Measurements from ENCODE around the gene LRTM1. TPM values are rescaled to one million over a fixed set of nuclear protein-coding genes. Genes with fewer than 3 reads are reported as not detected.

Gene LRTM1
- total and polyA plus RNA-seq, 8 donors: not detected

DNA sequence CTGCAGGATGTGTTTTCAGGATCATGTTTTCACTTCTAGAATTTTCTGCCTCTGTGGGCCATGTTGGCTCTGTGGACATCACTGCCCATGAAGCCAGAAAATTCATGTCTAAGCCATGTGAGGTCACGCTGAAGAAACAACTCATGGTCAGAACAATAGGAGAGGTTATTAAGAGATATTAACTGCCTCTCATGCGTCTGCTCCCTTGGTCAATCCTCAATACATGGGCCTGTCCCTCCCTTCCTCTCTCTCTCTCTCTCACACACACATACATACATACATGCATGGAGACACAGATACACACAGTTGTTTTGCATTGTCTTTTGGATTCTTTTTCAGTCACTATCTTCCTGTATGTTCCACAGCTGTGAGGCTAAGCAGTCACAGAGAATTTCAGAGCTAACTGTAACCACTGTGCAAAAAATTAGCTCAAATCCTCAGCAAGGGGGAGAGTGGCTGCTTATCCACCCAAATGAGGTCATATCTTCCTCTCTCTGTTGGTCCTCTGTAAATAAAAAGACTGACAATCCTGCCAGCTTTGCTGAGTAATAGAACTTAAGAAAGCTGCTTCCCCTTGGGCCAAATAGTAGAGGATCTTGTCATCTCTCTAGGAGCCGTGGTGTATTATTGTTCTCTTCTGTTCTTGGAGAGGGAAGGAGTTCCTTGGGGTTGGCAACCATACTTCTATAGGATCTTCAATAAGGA is 45.6 kb downstream of the LRTM1 start:
- ATAC-seq (peak; percentile 71), DNase-seq (no peak)
- intact Hi-C loops (cut with DNase I): no loop called here
- H3K9me3 ChIP-seq: no peaks in the 10 kb centered on the region
- H3K4me1 ChIP-seq: no peaks in the 10 kb centered on the region
- no peaks in the 10 kb centered on the region for H3K27me3 ChIP-seq
- no peaks in the 10 kb centered on the region for H3K36me3 ChIP-seq
- TF ChIP-seq, protein P1, sequence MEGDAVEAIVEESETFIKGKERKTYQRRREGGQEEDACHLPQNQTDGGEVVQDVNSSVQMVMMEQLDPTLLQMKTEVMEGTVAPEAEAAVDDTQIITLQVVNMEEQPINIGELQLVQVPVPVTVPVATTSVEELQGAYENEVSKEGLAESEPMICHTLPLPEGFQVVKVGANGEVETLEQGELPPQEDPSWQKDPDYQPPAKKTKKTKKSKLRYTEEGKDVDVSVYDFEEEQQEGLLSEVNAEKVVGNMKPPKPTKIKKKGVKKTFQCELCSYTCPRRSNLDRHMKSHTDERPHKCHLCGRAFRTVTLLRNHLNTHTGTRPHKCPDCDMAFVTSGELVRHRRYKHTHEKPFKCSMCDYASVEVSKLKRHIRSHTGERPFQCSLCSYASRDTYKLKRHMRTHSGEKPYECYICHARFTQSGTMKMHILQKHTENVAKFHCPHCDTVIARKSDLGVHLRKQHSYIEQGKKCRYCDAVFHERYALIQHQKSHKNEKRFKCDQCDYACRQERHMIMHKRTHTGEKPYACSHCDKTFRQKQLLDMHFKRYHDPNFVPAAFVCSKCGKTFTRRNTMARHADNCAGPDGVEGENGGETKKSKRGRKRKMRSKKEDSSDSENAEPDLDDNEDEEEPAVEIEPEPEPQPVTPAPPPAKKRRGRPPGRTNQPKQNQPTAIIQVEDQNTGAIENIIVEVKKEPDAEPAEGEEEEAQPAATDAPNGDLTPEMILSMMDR (IDR thresholded peaks at IDR 0.05): no peak
- H3K27ac ChIP-seq: no peak overlapping the region
- no peak overlapping the region for H3K4me3 ChIP-seq

DNA sequence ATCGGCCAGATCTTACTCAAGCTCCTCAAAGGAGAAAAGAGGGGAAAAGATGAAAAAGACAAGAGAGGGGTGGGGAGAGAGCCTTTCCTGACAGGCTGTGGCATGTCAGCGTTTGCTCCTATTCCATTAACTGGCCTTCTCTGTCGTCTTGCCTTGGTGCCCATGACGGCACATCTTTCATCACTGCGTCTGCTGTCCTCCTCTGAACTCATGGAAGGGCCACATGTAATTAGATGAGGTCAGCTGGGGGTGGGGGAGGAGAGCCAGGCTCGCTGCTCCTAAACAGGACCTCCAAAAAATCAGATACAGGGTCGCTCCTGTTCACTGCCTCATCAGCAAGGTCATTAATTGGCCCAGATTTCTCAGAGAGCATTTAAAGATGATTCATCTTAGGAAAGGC is 49.7 kb downstream of the LRTM1 start:
- no peak overlapping the region for H3K4me3 ChIP-seq
- no peak for DNase-seq
- no peaks in the 10 kb centered on the region for H3K4me1 ChIP-seq
- no peak overlapping the region for H3K27ac ChIP-seq
- no peaks in the 10 kb centered on the region for H3K36me3 ChIP-seq
- TF ChIP-seq, protein P1 (IDR thresholded peaks at IDR 0.05): no peak
- no peak for ATAC-seq
- intact Hi-C loops (cut with DNase I): no loop called here
- H3K27me3 ChIP-seq: no peaks in the 10 kb centered on the region
- H3K9me3 ChIP-seq: no peaks in the 10 kb centered on the region

DNA sequence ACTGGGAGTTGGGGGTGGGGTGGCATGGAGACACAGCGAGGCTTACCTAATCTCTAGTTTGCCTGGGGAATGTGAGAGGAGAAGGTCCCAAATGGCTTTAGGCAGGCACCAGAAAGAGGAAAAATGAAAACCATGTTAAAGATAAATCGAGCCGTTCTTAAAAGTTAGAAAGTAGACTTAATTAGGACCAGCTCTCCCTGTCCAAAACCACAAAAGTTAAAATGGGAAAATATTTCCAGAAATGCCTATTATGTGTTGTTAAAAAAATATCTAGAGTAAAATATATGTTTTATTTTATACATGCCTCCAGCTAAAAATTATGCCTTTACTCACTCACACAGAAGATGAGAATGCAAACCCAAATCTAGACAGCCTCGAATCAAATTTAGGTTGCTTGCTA is 50.1 kb downstream of the LRTM1 start:
- no peak overlapping the region for H3K27ac ChIP-seq
- DNase-seq: no peak
- intact Hi-C loops (cut with DNase I): no loop called here
- H3K4me1 ChIP-seq: no peaks in the 10 kb centered on the region
- no peak for ATAC-seq
- no peaks in the 10 kb centered on the region for H3K36me3 ChIP-seq
- TF ChIP-seq, protein P1 (IDR thresholded peaks at IDR 0.05): no peak
- H3K9me3 ChIP-seq: no peaks in the 10 kb centered on the region
- H3K27me3 ChIP-seq: no peaks in the 10 kb centered on the region
- H3K4me3 ChIP-seq: no peak overlapping the region

DNA sequence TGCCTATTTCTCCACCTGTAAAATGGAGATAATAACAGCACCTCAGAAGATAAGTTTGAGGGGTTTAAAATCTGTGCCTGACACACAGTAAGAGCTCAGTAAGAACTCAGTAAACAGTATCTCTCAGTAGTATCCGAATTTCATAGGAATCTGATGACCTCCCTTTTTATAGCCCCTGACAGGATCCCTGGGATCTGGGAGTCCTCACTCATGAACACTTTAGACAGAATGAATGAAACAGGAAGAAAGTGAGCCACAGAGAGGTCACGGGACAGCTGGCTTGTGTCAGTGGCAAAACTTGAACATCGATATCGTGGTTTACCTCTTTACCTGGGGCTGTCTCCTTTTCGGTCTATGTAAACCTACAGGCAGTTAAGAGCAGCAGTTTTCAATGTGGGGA is 51.2 kb downstream of the LRTM1 start:
- ATAC-seq (no peak), DNase-seq (no peak)
- TF ChIP-seq, protein P1 (IDR thresholded peaks at IDR 0.05): no peak
- H3K9me3 ChIP-seq: no peaks in the 10 kb centered on the region
- no peaks in the 10 kb centered on the region for H3K36me3 ChIP-seq
- H3K4me1 ChIP-seq: no peaks in the 10 kb centered on the region
- no peak overlapping the region for H3K4me3 ChIP-seq
- intact Hi-C loops (cut with DNase I): no loop called here
- no peaks in the 10 kb centered on the region for H3K27me3 ChIP-seq
- H3K27ac ChIP-seq: no peak overlapping the region

DNA sequence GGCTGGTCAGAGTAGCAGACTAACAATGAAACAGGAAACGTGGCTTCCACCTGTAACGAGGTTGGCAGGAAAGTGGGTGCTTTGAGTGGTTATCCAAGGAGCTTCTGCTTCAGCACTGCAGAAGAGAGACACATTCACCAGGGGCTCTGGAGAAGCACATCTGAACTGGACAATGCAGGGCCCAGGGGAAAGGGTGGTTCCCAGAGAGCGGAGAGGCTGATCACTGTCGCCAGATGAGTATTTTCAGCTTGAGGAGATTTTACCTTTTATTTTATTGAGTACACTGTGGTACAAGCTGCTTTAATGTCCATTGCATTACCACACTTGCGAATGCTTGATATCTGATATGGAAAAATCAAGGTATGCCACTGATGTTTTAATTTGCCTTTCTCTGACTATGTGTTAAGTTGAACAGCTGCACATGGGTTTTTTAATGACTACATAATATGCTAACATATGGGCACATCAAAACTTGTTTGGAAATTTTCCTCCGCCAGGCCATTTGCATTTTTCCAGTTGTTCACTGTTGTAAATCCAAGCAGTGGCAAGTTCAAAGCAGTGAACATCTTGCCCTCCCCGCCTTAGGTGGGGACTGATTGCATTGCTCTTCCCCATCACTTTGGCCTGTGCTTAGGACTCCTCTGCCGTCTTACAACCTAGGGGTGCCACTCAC is 52.1 kb downstream of the LRTM1 start:
- H3K4me3 ChIP-seq: no peak overlapping the region
- TF ChIP-seq, protein P1 (IDR thresholded peaks at IDR 0.05): no peak
- no peaks in the 10 kb centered on the region for H3K4me1 ChIP-seq
- no peaks in the 10 kb centered on the region for H3K36me3 ChIP-seq
- H3K27ac ChIP-seq: no peak overlapping the region
- intact Hi-C loops (cut with DNase I): no loop called here
- no peaks in the 10 kb centered on the region for H3K9me3 ChIP-seq
- DNase-seq (no peak), ATAC-seq (no peak)
- H3K27me3 ChIP-seq: no peaks in the 10 kb centered on the region

Data from left lung (tissue), 10 donors.